IMR-90 (cell line): ENCODE results near the gene MCTP2. TPM values are rescaled to one million over a fixed set of nuclear protein-coding genes. Genes with fewer than 3 reads are reported as not detected.

Experiments
- ATAC-seq: fragments of 200-7000 bp; cut with Tn5 transposase; 2 replicates; pipeline ENCODE4 v1.9.1; 2020; ENCODE audit warnings: low read depth, mild to moderate bottlenecking, moderate library complexity
- BruUV-seq: library from RNA; stranded (reverse); fragments of 400-500 nt; replicated peaks from 2 replicates; lab custom pipeline; 2021; lab: Mats Ljungman, UMichigan
- CTCF ChIA-PET: fragments of 300-600 bp; formaldehyde crosslinking; extraction: SDS; loops from one replicate; lab custom pipeline; 2021; ENCODE audit warnings: antibody characterized with exemption; lab: Yijun Ruan, JAX
- POLR2A ChIA-PET: fragments of 300-600 bp; sonication (Branson Sonifier 250); formaldehyde crosslinking; loops from one replicate; lab custom pipeline; 2022; ENCODE audit warnings: antibody characterized with exemption; ENCODE audit not compliant: unreplicated experiment; lab: Charles Lee
- DNase-seq: peaks from one replicate; pipeline ENCODE4 v3.0.0; 2013
- H2AFZ ChIP-seq: replicated peaks from 2 replicates; pipeline ENCODE3; 2013; ENCODE audit warnings: low read length, mild to moderate bottlenecking; ENCODE audit not compliant: poor library complexity
- H2AK5ac ChIP-seq: 2 replicates; pipeline ENCODE4 v1.6.1; 2013; ENCODE audit warnings: low read depth, low read length, inconsistent platforms
- H2AK9ac ChIP-seq: replicated peaks from 2 replicates; pipeline ENCODE3; 2013; ENCODE audit warnings: mild to moderate bottlenecking, low read depth, low read length, moderate library complexity; ENCODE audit not compliant: poor library complexity
- H2BK120ac ChIP-seq: 2 replicates; pipeline ENCODE4 v1.6.1; 2013; ENCODE audit warnings: low read depth, low read length, inconsistent platforms
- H2BK15ac ChIP-seq: 3 replicates; pipeline ENCODE4 v1.6.1; 2013; ENCODE audit warnings: low read depth, low read length, inconsistent platforms
- H2BK20ac ChIP-seq: 2 replicates; pipeline ENCODE4 v1.6.1; 2013; ENCODE audit warnings: low read depth, mild to moderate bottlenecking, inconsistent platforms, low read length, moderate library complexity
- H2BK5ac ChIP-seq: 2 replicates; pipeline ENCODE4 v1.6.1; 2013; ENCODE audit warnings: mild to moderate bottlenecking, low read depth, low read length, inconsistent platforms; ENCODE audit not compliant: poor library complexity, severe bottlenecking
- H3K14ac ChIP-seq: replicated peaks from 2 replicates; pipeline ENCODE4 v1.6.1; 2013; ENCODE audit warnings: low read depth, low read length, inconsistent platforms
- H3K18ac ChIP-seq: 2 replicates; pipeline ENCODE4 v1.6.1; 2013; ENCODE audit warnings: low read depth, low read length, control low read depth
- H3K23ac ChIP-seq: 2 replicates; pipeline ENCODE4 v1.6.1; 2013; ENCODE audit warnings: low read depth, low read length, inconsistent platforms
- H3K27ac ChIP-seq: 2 replicates; pipeline ENCODE4 v1.5.1; 2013; ENCODE audit warnings: mild to moderate bottlenecking, control low read depth, low read length; ENCODE audit not compliant: insufficient read depth
- H3K27me3 ChIP-seq: 2 replicates; pipeline ENCODE4 v1.6.1; 2013; ENCODE audit warnings: low read length; ENCODE audit not compliant: control insufficient read depth, insufficient read depth
- H3K36me3 ChIP-seq: 2 replicates; pipeline ENCODE4 v1.6.1; 2013; ENCODE audit warnings: low read length, mixed read lengths; ENCODE audit not compliant: control insufficient read depth, insufficient read depth
- H3K4ac ChIP-seq: 2 replicates; pipeline ENCODE4 v1.6.1; 2013; ENCODE audit warnings: low read depth, low read length, inconsistent platforms
- H3K4me1 ChIP-seq: 2 replicates; pipeline ENCODE4 v1.6.1; 2013; ENCODE audit warnings: low read length, mixed read lengths; ENCODE audit not compliant: control insufficient read depth, insufficient read depth
- H3K4me2 ChIP-seq: 2 replicates; pipeline ENCODE4 v1.6.1; 2013; ENCODE audit warnings: low read depth, mild to moderate bottlenecking, control low read depth, low read length, moderate library complexity
- H3K4me3 ChIP-seq: 2 replicates; pipeline ENCODE4 v1.5.1; 2013; ENCODE audit warnings: low read depth, mild to moderate bottlenecking, control low read depth, low read length, moderate library complexity; ENCODE audit not compliant: insufficient read depth
- H3K56ac ChIP-seq: 2 replicates; pipeline ENCODE4 v1.6.1; 2013; ENCODE audit warnings: low read length, inconsistent platforms; ENCODE audit not compliant: insufficient read depth; ENCODE audit errors: extremely low read depth
- H3K79me1 ChIP-seq, 2 experiments: 2 replicates each; pipeline ENCODE4 v1.6.1; 2013; ENCODE audit warnings: low read length in 2 of 2, inconsistent platforms in 1 of 2, low read depth in 1 of 2
- H3K9ac ChIP-seq: 2 replicates; pipeline ENCODE4 v1.6.1; 2013; ENCODE audit warnings: low read depth, low read length, control low read depth
- H3K9me1 ChIP-seq: 2 replicates; pipeline ENCODE4 v1.6.1; 2013; ENCODE audit warnings: low read length, inconsistent platforms; ENCODE audit not compliant: insufficient read depth
- H3K9me3 ChIP-seq: 2 replicates; pipeline ENCODE4 v1.6.1; 2013; ENCODE audit warnings: low read length; ENCODE audit not compliant: control insufficient read depth, insufficient read depth
- H4K20me1 ChIP-seq: 2 replicates; pipeline ENCODE4 v1.6.1; 2013; ENCODE audit warnings: low read length, inconsistent platforms; ENCODE audit not compliant: insufficient read depth
- H4K5ac ChIP-seq: 2 replicates; pipeline ENCODE4 v1.6.1; 2013; ENCODE audit warnings: mild to moderate bottlenecking, low read depth, low read length, control low read depth
- H4K8ac ChIP-seq, 2 experiments: 2 replicates each; pipeline ENCODE4 v1.6.1; 2013; ENCODE audit warnings: low read depth in 2 of 2, low read length in 2 of 2, control low read depth in 1 of 2, inconsistent platforms in 1 of 2
- H4K91ac ChIP-seq: 2 replicates; pipeline ENCODE4 v1.6.1; 2013; ENCODE audit warnings: low read depth, low read length, inconsistent platforms; ENCODE audit not compliant: insufficient read depth
- BHLHE40 ChIP-seq: fragments of 150-350 bp; IDR thresholded peaks from 2 replicates; pipeline ENCODE4 v1.6.1; 2016; ENCODE audit warnings: mild to moderate bottlenecking, low read depth, low read length
- CEBPB ChIP-seq: IDR thresholded peaks from 2 replicates; pipeline ENCODE4 v1.6.1; 2012; ENCODE audit warnings: low read depth, low read length, improper control_type of control experiment
- CHD1 ChIP-seq: IDR thresholded peaks from 2 replicates; pipeline ENCODE4 v1.6.1; 2012; ENCODE audit warnings: low read depth, low read length, improper control_type of control experiment
- CTCF ChIP-seq: conservative IDR thresholded peaks from 2 replicates; pipeline ENCODE4 v1.5.1; 2012; ENCODE audit warnings: mild to moderate bottlenecking, low read depth, low read length, improper control_type of control experiment
- FOS ChIP-seq: fragments of 150-350 bp; IDR thresholded peaks from 2 replicates; pipeline ENCODE4 v1.6.1; 2016; ENCODE audit warnings: low read depth, low read length
- MAFK ChIP-seq: IDR thresholded peaks from 2 replicates; pipeline ENCODE4 v1.6.1; 2012; ENCODE audit warnings: low read depth, low read length, improper control_type of control experiment
- MAZ ChIP-seq: IDR thresholded peaks from 2 replicates; pipeline ENCODE4 v1.6.1; 2012; ENCODE audit warnings: low read depth, mild to moderate bottlenecking, low read length, improper control_type of control experiment, moderate library complexity, borderline replicate concordance
- MXI1 ChIP-seq: IDR thresholded peaks from 2 replicates; pipeline ENCODE4 v1.6.1; 2012; ENCODE audit warnings: low read depth, mild to moderate bottlenecking, low read length, moderate library complexity, borderline replicate concordance
- NFE2L2 ChIP-seq: fragments of 150-350 bp; IDR thresholded peaks from 2 replicates; pipeline ENCODE4 v1.6.1; 2016; ENCODE audit warnings: low read depth, mild to moderate bottlenecking, low read length
- RAD21 ChIP-seq: IDR thresholded peaks from 2 replicates; pipeline ENCODE4 v1.6.1; 2012; ENCODE audit warnings: low read length, improper control_type of control experiment
- RCOR1 ChIP-seq: IDR thresholded peaks from 2 replicates; pipeline ENCODE4 v1.6.1; 2012; ENCODE audit warnings: mild to moderate bottlenecking, low read length, improper control_type of control experiment; ENCODE audit not compliant: insufficient replicate concordance
- SMC3 ChIP-seq: fragments of 150-350 bp; IDR thresholded peaks from 2 replicates; pipeline ENCODE4 v1.6.1; 2016; ENCODE audit warnings: low read depth, mild to moderate bottlenecking, antibody characterized with exemption, low read length, moderate library complexity
- USF2 ChIP-seq: fragments of 150-350 bp; IDR thresholded peaks from 2 replicates; pipeline ENCODE4 v1.6.1; 2017; ENCODE audit warnings: mild to moderate bottlenecking, antibody characterized with exemption, low read length, low read depth
- WGBS, 2 experiments: methylation state at CpG; one replicate each; pipeline versions ENCODE4 v1.1.5 to v1.1.7; 2013; ENCODE audit warnings: missing lambda C conversion rate in 2 of 2; ENCODE audit not compliant: insufficient read length in 1 of 2; ENCODE audit errors: extremely low coverage in 2 of 2; 5-methylcytosine and 5-hydroxymethylcytosine counted together
- dilution Hi-C: fragments of 300-500 bp; cut with HindIII; formaldehyde crosslinking; loops from one replicate; pipeline ENCODE4 v1.14.3; 2018; ENCODE audit warnings: low sequenced_read_pairs; ENCODE audit not compliant: unreplicated experiment
- in situ Hi-C: fragments of 300-500 bp; cut with MboI; formaldehyde crosslinking; loops from 3 replicates; pipeline ENCODE4 v1.14.3; 2019; ENCODE audit warnings: low sequenced_read_pairs, inconsistent platforms, mixed read lengths
- intact Hi-C: fragments of 100-400 bp; cut with micrococcal nuclease; formaldehyde crosslinking; loops from 2 replicates; pipeline ENCODE4 v1.10.0; 2022
- polyA plus RNA-seq, 3 experiments: library from polyadenylated mRNA; depleted of rRNA; stranded (reverse); fragments of >200 nt; gene quantifications; 2 replicates each; pipeline ENCODE4 v1.2.3, GENCODE V29; 2012; ENCODE audit warnings: low replicate concordance in 1 of 3
- total RNA-seq: library from RNA; depleted of rRNA; stranded (reverse); fragments of >200 nt; gene quantifications from 2 replicates; pipeline ENCODE4 v1.2.3, GENCODE V29; 2012

The MCTP2 gene
- total and polyA plus RNA-seq, 2 of the 4 experiments (the other 2 are of a cell fraction), result 5.1 to 9.9 TPM

GRCh38 chr15:94312946-94313345 lies 81.6 kb downstream of the MCTP2 start:
- Histone ChIP-seq H2AFZ (no peak overlapping the region), H4K20me1 (no peaks in the 10 kb centered on the region), H3K14ac (no peak overlapping the region), H3K79me1 (no peaks in the 10 kb centered on the region; a peak in 1 of 4 replicates), H3K23ac (no peak overlapping the region), H2AK9ac (no peak overlapping the region), H3K18ac (no peak overlapping the region), H4K8ac (no peak overlapping the region), H2BK5ac (no peak overlapping the region), H3K4ac (no peak overlapping the region), H3K4me1 (peaks cover 3% of the 10 kb centered on the region; the same call in 1 of the 2 replicates), H2BK120ac (no peak overlapping the region), H3K27me3 (no peaks in the 10 kb centered on the region), H3K9me1 (no peaks in the 10 kb centered on the region), H3K27ac (no peak overlapping the region), H3K4me2 (no peak overlapping the region), H4K91ac (no peak overlapping the region), H4K5ac (no peak overlapping the region), H3K9ac (no peak overlapping the region), H2BK15ac (no peak overlapping the region), H2BK20ac (no peak overlapping the region), H3K9me3 (peaks cover 2% of the 10 kb centered on the region; the same call in 1 of the 2 replicates), H3K56ac (no peak overlapping the region), H3K36me3 (peaks cover 3% of the 10 kb centered on the region; the same call in 1 of the 2 replicates), H2AK5ac (no peak overlapping the region), H3K4me3 (no peak overlapping the region)
- WGBS, 2 experiments, result no CpG with 5 or more reads among the region's 5 CpGs
- in situ Hi-C loops, result no loop called here
- ATAC-seq, result no peak
- CTCF ChIA-PET, result no interaction called here
- POLR2A ChIA-PET, result no interaction called here
- no TSS peak for BruUV-seq
- dilution Hi-C loops, result no loop called here
- DNase-seq, result no peak
- intact Hi-C loops, result no loop called here
- no peak for TF ChIP-seq FOS
- TF ChIP-seq CEBPB, result no peak
- TF ChIP-seq NFE2L2, result no peak
- no peak for TF ChIP-seq RAD21
- no peak for TF ChIP-seq CHD1
- no peak for TF ChIP-seq MXI1
- no peak for TF ChIP-seq MAZ
- TF ChIP-seq SMC3, result no peak
- no peak for TF ChIP-seq RCOR1
- no peak for TF ChIP-seq MAFK
- TF ChIP-seq USF2, result no peak
- TF ChIP-seq BHLHE40, result no peak
- no peak for TF ChIP-seq CTCF
